ENCODE results near the gene COL23A1. TPM values are rescaled to one million over a fixed set of nuclear protein-coding genes. Genes with fewer than 3 reads are reported as not detected.

The COL23A1 gene
- total RNA-seq, 4 donors from 2014 or later = 0.44 to 0.65 (median 0.57) TPM; not detected in 1

GRCh38 chr5:178394074-178394473 lies 196.1 kb downstream of the COL23A1 start:
- TF ChIP-seq, protein P1, sequence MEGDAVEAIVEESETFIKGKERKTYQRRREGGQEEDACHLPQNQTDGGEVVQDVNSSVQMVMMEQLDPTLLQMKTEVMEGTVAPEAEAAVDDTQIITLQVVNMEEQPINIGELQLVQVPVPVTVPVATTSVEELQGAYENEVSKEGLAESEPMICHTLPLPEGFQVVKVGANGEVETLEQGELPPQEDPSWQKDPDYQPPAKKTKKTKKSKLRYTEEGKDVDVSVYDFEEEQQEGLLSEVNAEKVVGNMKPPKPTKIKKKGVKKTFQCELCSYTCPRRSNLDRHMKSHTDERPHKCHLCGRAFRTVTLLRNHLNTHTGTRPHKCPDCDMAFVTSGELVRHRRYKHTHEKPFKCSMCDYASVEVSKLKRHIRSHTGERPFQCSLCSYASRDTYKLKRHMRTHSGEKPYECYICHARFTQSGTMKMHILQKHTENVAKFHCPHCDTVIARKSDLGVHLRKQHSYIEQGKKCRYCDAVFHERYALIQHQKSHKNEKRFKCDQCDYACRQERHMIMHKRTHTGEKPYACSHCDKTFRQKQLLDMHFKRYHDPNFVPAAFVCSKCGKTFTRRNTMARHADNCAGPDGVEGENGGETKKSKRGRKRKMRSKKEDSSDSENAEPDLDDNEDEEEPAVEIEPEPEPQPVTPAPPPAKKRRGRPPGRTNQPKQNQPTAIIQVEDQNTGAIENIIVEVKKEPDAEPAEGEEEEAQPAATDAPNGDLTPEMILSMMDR (IDR thresholded peaks at IDR 0.05; ENCODE audit: low read depth) = no peak

DNA sequence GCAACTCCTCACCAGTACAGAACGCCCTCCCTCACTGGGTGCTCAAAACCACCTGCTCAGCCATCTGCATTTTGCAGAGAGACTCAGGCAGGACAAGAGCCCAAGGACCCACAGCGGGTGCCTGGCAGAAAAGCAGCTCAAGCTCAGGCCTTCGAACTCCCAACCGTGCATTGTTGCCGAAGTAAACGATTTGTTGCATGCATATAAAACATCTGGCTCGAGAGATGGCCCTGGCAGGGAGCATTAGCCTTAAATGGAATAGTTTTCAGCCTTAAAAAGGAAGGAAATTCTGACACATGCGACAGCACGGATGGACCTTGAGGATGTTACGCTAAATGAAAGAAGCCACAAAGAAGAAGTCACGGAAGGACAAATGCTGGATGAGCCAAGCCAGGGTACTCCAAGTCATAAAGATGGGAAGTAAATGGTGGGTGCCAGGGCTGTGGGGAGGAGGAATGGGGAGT lies 197.2 kb downstream of the COL23A1 start:
- TF ChIP-seq, protein P1 (IDR thresholded peaks at IDR 0.05; ENCODE audit: low read depth) = no peak

DNA sequence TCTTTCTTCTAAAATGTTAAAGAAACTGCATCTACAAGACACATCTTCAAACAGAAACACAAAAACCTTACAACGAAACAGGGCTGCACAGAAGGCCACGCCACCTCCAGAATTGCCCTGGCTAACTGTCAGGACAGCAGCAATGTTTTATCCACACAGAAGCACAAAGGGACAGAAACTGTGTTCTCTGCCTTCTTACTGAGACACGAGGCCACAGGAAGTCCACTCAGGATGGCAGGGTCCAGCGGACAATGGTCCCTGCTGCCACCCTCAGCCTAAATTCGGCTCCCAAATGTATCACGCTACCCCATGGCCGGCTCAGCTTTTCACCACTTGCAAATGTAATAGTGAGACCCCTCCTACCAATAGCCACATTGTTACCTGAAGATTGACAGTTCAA lies 197.8 kb downstream of the COL23A1 start:
- TF ChIP-seq, protein P1 (IDR thresholded peaks at IDR 0.05; ENCODE audit: low read depth) = no peak

DNA sequence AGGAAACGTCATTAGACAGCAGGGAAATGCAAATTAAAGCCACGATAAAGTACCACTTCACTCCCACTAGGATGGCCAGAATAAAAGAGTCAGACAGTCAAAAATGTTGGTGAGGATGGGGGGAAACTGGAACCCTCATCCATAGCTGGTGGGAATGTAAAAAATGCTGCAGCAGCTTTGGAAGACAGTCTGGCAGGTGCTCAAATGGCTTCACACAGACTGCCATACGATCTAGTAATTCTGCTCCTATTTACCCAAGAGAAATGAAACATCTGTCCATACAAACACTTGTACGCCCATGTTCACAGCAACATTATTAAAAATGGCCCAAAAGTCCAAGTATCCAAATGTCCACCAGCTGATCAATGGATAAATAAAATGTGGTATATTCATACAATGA lies 198.7 kb downstream of the COL23A1 start:
- TF ChIP-seq, protein P1 (IDR thresholded peaks at IDR 0.05; ENCODE audit: low read depth) = no peak

DNA sequence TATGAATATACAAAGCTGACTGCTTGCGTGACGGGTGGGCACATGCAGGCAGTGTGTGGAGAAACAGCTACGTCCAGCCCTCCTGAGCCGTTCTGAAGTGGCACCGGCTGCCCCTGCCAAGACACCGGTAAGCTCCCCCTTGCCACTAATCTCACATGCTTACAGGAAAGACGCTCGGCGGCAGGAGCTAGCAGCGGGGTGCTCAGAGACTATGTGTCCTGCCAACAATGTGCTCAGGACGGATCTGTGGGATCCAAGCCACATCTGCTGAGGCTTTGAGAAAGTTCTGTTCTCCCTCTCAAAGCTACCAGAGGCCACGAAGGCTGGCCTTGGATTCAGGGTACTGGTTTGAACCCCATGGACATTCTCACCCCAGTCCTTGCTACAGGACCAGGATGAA lies 200.4 kb downstream of the COL23A1 start:
- TF ChIP-seq, protein P1 (IDR thresholded peaks at IDR 0.05; ENCODE audit: low read depth) = no peak

DNA sequence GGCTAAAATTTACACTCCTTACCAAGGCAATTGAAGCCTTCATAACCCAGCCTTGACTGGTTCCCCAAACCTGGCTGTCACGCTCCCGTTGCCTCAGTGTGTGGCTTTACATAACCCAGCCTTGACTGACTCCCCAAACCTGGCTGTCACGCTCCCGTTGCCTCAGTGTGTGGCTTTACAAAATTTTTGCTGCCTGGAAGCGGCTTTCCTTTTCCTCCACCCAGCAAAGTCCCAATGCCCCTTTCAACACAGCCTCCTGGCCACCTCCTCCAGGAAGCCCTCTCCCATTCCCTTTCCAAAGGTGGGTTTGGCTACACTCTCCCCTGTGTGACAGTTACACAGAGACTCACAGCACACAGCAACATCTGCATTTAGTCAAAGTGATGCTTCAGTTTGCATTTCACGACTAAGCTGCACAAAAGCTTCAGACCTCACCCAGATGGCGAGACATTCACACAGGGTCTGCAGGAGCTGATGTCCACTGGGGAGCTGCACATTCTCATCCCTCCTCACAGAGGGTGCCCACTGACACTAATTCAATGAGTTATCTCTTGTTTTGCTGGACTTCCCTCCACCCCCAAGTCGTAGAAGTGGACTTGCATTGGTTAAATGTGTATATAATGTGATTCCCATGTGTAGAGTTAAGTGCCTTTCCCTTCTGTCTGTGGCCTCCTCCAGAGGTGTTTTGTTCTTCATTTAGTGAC lies 201.0 kb downstream of the COL23A1 start:
- TF ChIP-seq, protein P1 (IDR thresholded peaks at IDR 0.05; ENCODE audit: low read depth) = no peak

- TF ChIP-seq, protein P1 (IDR thresholded peaks at IDR 0.05; ENCODE audit: low read depth) = no peak
Observed at GRCh38 chr5:178388386-178389025, 201.7 kb downstream of the COL23A1 start.
